ENCODE measurements around the gene LIME1.

LIME1 gene

DNA sequence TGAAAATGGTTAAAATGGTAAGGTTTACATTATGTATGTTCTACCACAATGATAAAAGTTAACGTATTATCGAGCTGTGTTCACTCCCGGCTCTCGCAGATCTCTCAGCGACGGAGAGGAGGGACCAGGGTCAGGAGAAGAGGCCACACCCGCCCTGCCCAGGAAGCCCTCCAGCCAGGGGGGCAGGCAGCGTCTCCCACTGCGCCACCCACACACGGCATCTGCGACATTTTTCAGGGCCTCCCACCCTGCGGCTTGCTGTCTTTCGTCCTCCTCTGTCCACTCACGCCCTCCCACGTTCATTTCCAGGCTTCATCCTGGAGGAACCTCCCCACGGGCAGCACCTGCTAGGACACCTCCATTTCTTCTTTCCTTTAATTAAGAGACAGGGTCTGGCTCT is 51.3 kb downstream of the LIME1 start:
- in situ Hi-C loops (cut with MboI; ENCODE audit: low sequenced_read_pairs, unreplicated experiment), result no loop called here
- TF ChIP-seq, protein P1, sequence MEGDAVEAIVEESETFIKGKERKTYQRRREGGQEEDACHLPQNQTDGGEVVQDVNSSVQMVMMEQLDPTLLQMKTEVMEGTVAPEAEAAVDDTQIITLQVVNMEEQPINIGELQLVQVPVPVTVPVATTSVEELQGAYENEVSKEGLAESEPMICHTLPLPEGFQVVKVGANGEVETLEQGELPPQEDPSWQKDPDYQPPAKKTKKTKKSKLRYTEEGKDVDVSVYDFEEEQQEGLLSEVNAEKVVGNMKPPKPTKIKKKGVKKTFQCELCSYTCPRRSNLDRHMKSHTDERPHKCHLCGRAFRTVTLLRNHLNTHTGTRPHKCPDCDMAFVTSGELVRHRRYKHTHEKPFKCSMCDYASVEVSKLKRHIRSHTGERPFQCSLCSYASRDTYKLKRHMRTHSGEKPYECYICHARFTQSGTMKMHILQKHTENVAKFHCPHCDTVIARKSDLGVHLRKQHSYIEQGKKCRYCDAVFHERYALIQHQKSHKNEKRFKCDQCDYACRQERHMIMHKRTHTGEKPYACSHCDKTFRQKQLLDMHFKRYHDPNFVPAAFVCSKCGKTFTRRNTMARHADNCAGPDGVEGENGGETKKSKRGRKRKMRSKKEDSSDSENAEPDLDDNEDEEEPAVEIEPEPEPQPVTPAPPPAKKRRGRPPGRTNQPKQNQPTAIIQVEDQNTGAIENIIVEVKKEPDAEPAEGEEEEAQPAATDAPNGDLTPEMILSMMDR (IDR thresholded peaks at IDR 0.05; ENCODE audit: borderline replicate concordance, control extremely low read depth, extremely low read depth, insufficient read depth, missing control alignments), result no peak
- DNase-seq (ENCODE audit: low spot score), result no peak

Data from GM13976 (cell line).